GM12874 (cell line): ENCODE data around the gene PTOV1.

ENCODE experiments used
- TF ChIP-seq, protein P1 (sequence below): IDR thresholded peaks from 2 replicates; pipeline ENCODE4 v1.5.1; 2011; ENCODE audit warnings: low read depth, mild to moderate bottlenecking, control low read depth, low read length, moderate library complexity; ENCODE audit not compliant: insufficient read depth

The PTOV1 gene

DNA sequence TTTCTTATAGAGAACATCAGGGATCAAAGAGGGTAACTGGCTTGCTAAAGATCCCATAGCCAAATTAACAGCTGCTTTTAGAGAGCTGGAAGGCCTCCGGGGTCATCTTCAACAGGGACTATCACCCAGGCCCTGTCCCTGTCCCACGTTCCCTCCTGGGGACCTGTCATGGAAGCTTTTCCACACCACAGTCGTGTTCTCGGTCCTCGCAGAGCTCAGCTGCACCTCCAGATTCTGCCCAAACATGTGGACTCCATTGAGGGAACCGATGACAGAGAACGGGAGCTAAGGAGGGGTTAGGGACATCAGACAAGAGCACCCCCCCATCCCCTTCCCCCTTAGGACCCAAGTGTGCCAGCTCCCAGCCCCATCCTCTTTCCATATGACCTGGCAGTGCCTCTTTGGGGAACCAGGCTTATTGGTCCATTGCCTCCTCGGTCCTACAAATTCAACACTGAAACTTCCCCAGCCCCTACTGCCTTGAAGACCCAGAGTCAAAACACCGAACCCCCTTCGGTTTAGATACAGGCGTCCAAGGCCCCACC is 38.4 kb upstream of the PTOV1 start:
- TF ChIP-seq, protein P1, sequence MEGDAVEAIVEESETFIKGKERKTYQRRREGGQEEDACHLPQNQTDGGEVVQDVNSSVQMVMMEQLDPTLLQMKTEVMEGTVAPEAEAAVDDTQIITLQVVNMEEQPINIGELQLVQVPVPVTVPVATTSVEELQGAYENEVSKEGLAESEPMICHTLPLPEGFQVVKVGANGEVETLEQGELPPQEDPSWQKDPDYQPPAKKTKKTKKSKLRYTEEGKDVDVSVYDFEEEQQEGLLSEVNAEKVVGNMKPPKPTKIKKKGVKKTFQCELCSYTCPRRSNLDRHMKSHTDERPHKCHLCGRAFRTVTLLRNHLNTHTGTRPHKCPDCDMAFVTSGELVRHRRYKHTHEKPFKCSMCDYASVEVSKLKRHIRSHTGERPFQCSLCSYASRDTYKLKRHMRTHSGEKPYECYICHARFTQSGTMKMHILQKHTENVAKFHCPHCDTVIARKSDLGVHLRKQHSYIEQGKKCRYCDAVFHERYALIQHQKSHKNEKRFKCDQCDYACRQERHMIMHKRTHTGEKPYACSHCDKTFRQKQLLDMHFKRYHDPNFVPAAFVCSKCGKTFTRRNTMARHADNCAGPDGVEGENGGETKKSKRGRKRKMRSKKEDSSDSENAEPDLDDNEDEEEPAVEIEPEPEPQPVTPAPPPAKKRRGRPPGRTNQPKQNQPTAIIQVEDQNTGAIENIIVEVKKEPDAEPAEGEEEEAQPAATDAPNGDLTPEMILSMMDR, result no peak

DNA sequence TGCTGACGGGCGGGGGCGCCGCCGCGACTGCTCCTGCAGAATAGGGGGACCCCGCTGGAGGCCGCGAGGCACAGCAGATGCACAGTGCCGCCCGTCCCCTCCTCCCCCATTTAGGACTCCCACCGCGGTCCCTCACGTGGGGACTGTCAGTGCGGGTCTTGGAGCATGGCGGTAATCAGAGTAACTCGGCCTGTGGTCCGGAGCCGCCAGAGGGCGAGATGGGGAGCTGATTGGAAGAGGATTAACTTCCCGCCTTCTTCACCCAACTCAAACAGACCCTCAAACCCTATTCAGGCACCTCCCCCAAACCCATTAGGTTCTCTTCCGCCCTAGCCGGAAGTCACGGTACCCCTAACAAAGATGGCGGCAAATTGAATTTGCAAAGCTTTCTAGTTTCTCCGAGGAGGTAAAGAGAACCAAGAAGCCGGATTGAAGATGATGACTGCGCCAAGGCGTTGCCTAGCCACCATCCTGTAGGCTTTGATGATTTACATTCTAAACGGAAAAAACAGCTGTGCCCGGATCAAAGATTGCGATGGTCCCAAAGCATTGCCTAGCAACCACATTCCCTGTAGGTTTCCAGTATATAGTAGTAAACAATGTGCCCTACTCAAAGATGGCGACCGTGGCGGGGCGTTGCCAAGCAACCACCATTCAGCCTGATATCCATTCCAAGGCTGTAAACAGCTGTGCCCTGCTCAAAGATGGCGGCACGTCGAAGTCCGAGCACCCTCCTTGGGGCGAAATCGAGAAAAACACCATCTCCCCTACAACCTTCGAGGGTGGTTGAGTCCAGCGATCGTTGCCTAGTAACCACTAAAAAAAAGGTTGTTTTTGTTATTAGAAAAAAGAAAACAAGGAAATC is 37.7 kb upstream of the PTOV1 start, which contains the start of gene FUZ:
Gene FUZ (minus strand): TSS at position 296 of the 865 bp plus-strand sequence. CDS start 186 bp downstream, at position 110.
- TF ChIP-seq, protein P1, result 0 out of 2 replicates have a peak, but pooled peaks have one; percentile 16

DNA sequence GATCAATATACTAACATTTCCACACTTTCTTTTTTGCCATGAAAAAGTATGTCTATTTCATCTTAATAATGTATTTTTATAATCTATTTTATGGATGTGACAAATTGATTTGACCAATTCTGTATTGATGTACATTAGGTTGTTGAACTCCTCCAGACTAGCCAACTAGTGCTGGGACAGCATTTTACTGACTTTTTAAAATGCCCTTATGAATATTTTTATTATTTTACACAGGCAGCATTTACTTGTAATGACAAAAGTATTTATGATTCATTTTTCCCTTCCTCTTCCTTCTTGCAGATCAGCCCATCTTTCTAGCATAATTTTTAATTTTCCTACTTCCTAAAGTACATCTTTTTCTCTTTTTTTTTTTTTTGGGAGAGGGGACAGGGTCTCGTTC is 36.9 kb upstream of the PTOV1 start:
- TF ChIP-seq, protein P1, result no peak

DNA sequence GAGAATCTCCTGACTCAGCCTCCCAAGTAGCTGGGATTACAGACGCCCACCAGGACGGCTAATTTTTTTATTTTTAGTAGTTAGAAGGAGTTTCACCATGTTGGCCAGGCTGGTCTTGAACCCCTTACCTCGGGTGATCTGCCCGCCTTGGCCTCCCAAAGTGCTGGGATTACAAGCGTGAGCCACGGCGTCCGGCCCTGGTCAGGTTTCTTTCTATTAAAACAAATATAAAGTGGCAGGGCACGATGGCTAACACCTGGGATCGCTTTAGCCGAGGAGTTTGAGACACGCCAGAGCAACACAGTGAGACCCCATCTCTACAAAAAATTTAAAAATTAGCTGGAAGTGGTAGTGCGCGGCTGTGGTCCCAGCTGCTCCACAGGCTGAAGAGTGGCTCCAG is 34.4 kb upstream of the PTOV1 start:
- TF ChIP-seq, protein P1, result no peak

DNA sequence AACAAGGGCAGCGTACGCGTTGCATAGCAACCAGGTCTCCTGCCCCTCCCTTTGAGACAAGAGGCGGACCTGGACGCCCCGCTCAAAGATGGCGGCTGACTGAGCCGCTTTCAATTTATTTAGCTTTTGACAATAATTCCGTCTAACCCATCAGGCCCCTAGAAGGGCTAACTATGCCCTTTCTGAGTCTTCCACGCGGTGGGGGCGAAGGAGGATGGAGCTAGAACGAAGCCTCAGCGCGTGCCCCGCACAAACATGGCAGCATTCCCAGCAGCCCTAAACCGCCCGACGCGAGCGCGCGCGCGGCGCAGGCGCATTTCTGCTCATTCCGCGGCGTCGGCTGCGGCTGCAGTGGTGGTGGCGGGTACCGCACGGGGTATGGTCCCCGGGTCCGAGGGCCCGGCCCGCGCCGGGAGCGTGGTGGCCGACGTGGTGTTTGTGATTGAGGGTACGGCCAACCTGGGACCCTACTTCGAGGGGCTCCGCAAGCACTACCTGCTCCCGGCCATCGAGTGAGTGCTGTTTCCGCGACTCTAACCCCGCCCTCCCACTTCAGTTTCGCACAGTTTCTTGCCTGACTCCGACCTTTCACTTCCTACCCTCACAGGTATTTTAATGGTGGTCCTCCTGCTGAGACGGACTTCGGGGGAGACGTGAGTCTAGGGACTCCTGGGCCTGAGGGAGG is 32.9 kb upstream of the PTOV1 start, which contains the start of gene MED25:
Gene MED25 (plus strand): TSS at position 326 of the 685 bp plus-strand sequence. CDS start 53 bp downstream, at position 379.
- TF ChIP-seq, protein P1, result peak; percentile 29; the same call in 1 of the 2 replicates

DNA sequence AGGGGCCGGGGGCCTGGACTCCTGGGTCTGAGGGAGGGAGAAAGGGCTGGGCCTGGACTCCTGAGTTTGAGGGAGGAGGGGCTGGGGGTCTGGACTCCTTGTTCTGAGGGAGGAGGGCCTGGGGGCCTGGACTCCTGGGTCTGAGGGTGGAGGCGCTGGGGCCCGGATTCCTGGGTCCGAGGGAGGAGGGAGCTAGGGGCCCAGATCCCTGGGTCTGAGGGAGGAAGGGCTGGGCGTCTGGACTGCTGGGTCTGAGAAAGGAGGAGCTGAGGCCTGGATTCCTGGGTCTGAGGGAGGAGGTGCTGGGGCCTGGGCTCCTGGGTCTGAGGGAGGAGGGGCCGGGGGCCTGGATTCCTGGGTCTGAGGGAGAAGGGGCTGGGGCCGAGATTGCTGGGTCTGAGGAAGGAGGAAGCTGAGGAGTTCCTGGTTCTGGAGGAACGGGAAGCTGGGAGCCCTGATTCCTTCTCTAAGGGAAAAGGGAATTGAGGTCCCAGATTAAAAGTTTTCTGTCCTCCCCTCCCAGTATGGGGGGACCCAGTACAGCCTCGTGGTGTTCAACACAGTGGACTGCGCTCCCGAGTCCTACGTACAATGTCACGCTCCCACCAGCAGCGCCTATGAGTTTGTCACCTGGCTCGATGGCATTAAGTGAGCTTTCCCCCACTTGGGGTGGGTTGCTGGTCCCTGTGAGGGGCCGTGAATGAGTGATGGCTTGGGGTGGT is 32.1 kb upstream of the PTOV1 start:
- TF ChIP-seq, protein P1, result no peak
